Smooth muscle cell (in vitro differentiated cells): Measurements from ENCODE around the gene KCNV2. TPM values are rescaled to one million over a fixed set of nuclear protein-coding genes. Genes with fewer than 3 reads are reported as not detected.

ENCODE experiments used
- DNase-seq: peaks from one replicate; lab custom pipeline; 2025; ENCODE audit not compliant: unreplicated experiment; lab: John Stamatoyannopoulos, UW
- H2AFZ ChIP-seq: fragments of 200-600 bp; sonication (generic); 2 replicates; pipeline ENCODE4 v1.6.0; 2016; ENCODE audit warnings: antibody characterized with exemption, low read depth, mild to moderate bottlenecking
- H3F3A ChIP-seq: fragments of 200-600 bp; sonication (generic); 2 replicates; pipeline ENCODE4 v1.6.0; 2017; ENCODE audit warnings: antibody characterized with exemption, low read depth
- H3K27ac ChIP-seq: fragments of 200-600 bp; sonication (generic); 2 replicates; pipeline ENCODE4 v1.5.1; 2016; ENCODE audit warnings: low read depth, mild to moderate bottlenecking
- H3K27me3 ChIP-seq: fragments of 200-600 bp; sonication (generic); 2 replicates; pipeline ENCODE4 v1.6.1; 2016; ENCODE audit warnings: low read depth, mild to moderate bottlenecking
- H3K36me3 ChIP-seq: fragments of 200-600 bp; sonication (generic); 2 replicates; pipeline ENCODE4 v1.5.1; 2016; ENCODE audit warnings: low read depth
- H3K4me1 ChIP-seq: fragments of 200-600 bp; sonication (generic); 2 replicates; pipeline ENCODE4 v1.5.1; 2016; ENCODE audit warnings: low read depth
- H3K4me2 ChIP-seq: fragments of 200-600 bp; sonication (generic); 2 replicates; pipeline ENCODE4 v1.6.0; 2016; ENCODE audit warnings: mild to moderate bottlenecking
- H3K4me3 ChIP-seq: fragments of 200-600 bp; sonication (generic); 2 replicates; pipeline ENCODE4 v1.5.1; 2016; ENCODE audit warnings: mild to moderate bottlenecking
- H3K79me2 ChIP-seq: fragments of 200-600 bp; sonication (generic); 2 replicates; pipeline ENCODE4 v1.6.0; 2016; ENCODE audit warnings: low read depth, mild to moderate bottlenecking
- H3K9ac ChIP-seq: fragments of 200-600 bp; sonication (generic); 2 replicates; pipeline ENCODE4 v1.6.0; 2016; ENCODE audit warnings: low read depth
- H3K9me3 ChIP-seq: fragments of 200-600 bp; sonication (generic); replicated peaks from 2 replicates; pipeline ENCODE4 v1.5.1; 2016; ENCODE audit warnings: low read depth
- H4K20me1 ChIP-seq: fragments of 200-600 bp; sonication (generic); 2 replicates; pipeline ENCODE4 v1.6.0; 2016; ENCODE audit warnings: low read depth
- CTCF ChIP-seq: fragments of 200-600 bp; sonication (generic); IDR thresholded peaks from 2 replicates; pipeline ENCODE4 v1.5.1; 2017; ENCODE audit warnings: borderline replicate concordance, mild to moderate bottlenecking, antibody characterized with exemption; ENCODE audit not compliant: insufficient read depth, poor library complexity, severe bottlenecking
- WGBS: methylation state at CpG from one replicate; pipeline ENCODE4 v1.1.7; 2016; ENCODE audit warnings: low lambda C conversion rate; 5-methylcytosine and 5-hydroxymethylcytosine counted together
- polyA plus RNA-seq: library from polyadenylated mRNA; unstranded; fragments of >200 nt; fragmentation: Nextera tagmentation; extraction: Ambion mirVana; gene quantifications from 2 replicates; pipeline ENCODE4 v1.2.1, GENCODE V29; 2016
- total RNA-seq: library from RNA; depleted of rRNA; stranded (reverse); fragments of >200 nt; gene quantifications from 2 replicates; pipeline ENCODE4 v1.2.3, GENCODE V29; 2014

Gene KCNV2
- total and polyA plus RNA-seq, 2 experiments from 2014 or later, result not detected

- no peak overlapping the region for H3K4me3 ChIP-seq
- no peaks in the 10 kb centered on the region for H3K79me2 ChIP-seq
- no peak overlapping the region for H3K27ac ChIP-seq
- H3K4me1 ChIP-seq, result peaks cover 6% of the 10 kb centered on the region
- H3K27me3 ChIP-seq, result no peaks in the 10 kb centered on the region
- no peak overlapping the region for H3K4me2 ChIP-seq
- H3F3A ChIP-seq, result no peaks in the 10 kb centered on the region
- no peaks in the 10 kb centered on the region for H3K9me3 ChIP-seq
- no peaks in the 10 kb centered on the region for H4K20me1 ChIP-seq
- H3K9ac ChIP-seq, result no peak overlapping the region
- WGBS, result 85% methylated on average over 4 of the region's 4 CpGs
- DNase-seq, result no peak
- TF ChIP-seq CTCF, result no peak
- no peak overlapping the region for H2AFZ ChIP-seq
- H3K36me3 ChIP-seq, result no peaks in the 10 kb centered on the region
Observed at GRCh38 chr9:2732492-2732891, 15.2 kb downstream of the KCNV2 start.

- H3K4me2 ChIP-seq, result no peak overlapping the region
- TF ChIP-seq CTCF, result no peak
- H2AFZ ChIP-seq, result no peak overlapping the region
- no peaks in the 10 kb centered on the region for H3K79me2 ChIP-seq
- H4K20me1 ChIP-seq, result no peaks in the 10 kb centered on the region
- peaks cover 6% of the 10 kb centered on the region for H3K4me1 ChIP-seq
- no peak overlapping the region for H3K27ac ChIP-seq
- DNase-seq, result no peak
- no peak overlapping the region for H3K9ac ChIP-seq
- no peaks in the 10 kb centered on the region for H3F3A ChIP-seq
- H3K4me3 ChIP-seq, result no peak overlapping the region
- H3K9me3 ChIP-seq, result no peaks in the 10 kb centered on the region
- no peaks in the 10 kb centered on the region for H3K36me3 ChIP-seq
- no peaks in the 10 kb centered on the region for H3K27me3 ChIP-seq
Observed at GRCh38 chr9:2740616-2741015, 23.3 kb downstream of the KCNV2 start.

GRCh38 chr9:2741441-2742158 is 24.3 kb downstream of the KCNV2 start:
- no peak for DNase-seq
- H3K4me3 ChIP-seq, result no peak overlapping the region
- H4K20me1 ChIP-seq, result no peaks in the 10 kb centered on the region
- H3K27ac ChIP-seq, result peak overlapping the region; percentile 29
- peak overlapping the region; percentile 52 for H3K4me2 ChIP-seq
- H3K79me2 ChIP-seq, result no peaks in the 10 kb centered on the region
- no peaks in the 10 kb centered on the region for H3F3A ChIP-seq
- WGBS, result 94% methylated on average over 6 of the region's 6 CpGs
- H3K9me3 ChIP-seq, result no peaks in the 10 kb centered on the region
- H3K9ac ChIP-seq, result no peak overlapping the region
- H3K36me3 ChIP-seq, result no peaks in the 10 kb centered on the region
- H3K27me3 ChIP-seq, result no peaks in the 10 kb centered on the region
- no peak for TF ChIP-seq CTCF
- peaks cover 10% of the 10 kb centered on the region for H3K4me1 ChIP-seq
- peak overlapping the region; percentile 6 for H2AFZ ChIP-seq

- Histone ChIP-seq H4K20me1 (no peaks in the 10 kb centered on the region), H3K36me3 (no peaks in the 10 kb centered on the region), H3K27me3 (no peaks in the 10 kb centered on the region), H3K79me2 (no peaks in the 10 kb centered on the region), H3K4me3 (no peak overlapping the region), H2AFZ (peak overlapping the region; percentile 6), H3K4me2 (peak overlapping the region; percentile 52), H3K4me1 (peaks cover 10% of the 10 kb centered on the region), H3K27ac (peak overlapping the region; percentile 29), H3F3A (no peaks in the 10 kb centered on the region), H3K9me3 (no peaks in the 10 kb centered on the region), H3K9ac (no peak overlapping the region)
- DNase-seq, result no peak
- TF ChIP-seq CTCF, result no peak
- 34% methylated on average over 7 of the region's 7 CpGs for WGBS
Observed at GRCh38 chr9:2742214-2742613, 24.9 kb downstream of the KCNV2 start.
